Measurements from ENCODE around the gene ZBTB7C. TPM values are rescaled to one million over a fixed set of nuclear protein-coding genes. Genes with fewer than 3 reads are reported as not detected.

The ZBTB7C gene
- total and polyA plus RNA-seq, 2 of the 8 experiments (the other 6 are each of a cell fraction or from before 2014, with no cell fraction given) = 0.15 to 0.45 TPM

GRCh38 chr18:48028081-48028480 is 381.1 kb downstream of the ZBTB7C start:
- no peak overlapping the region for H3K23ac ChIP-seq (ENCODE audit: insufficient read length)
- no peak overlapping the region for H3K4me3 ChIP-seq (ENCODE audit: extremely low read depth in 1 of 4, insufficient read depth in 2 of 4, low read depth in 3 of 4, low read length in 4 of 4)
- no peak overlapping the region for H2AK5ac ChIP-seq (ENCODE audit: low read depth, low read length)
- no peak overlapping the region for H3K56ac ChIP-seq (replicated peaks; ENCODE audit: insufficient read length, low read depth, low read length)
- ChIA-PET CTCF (ENCODE audit: partially characterized antibody) (interaction anchor here (0.8 to 10.6 kb wide), 15 partner anchors 10 to 418 kb away, joined by 3 to 72 read pairs (median 4); no protein-coding TSS in a partner anchor), POLR2A (ENCODE audit: partially characterized antibody) (interaction anchor here (0.6 kb wide), 1 partner anchor 39 kb away, joined by 3 read pairs; no protein-coding TSS in a partner anchor)
- no peak overlapping the region for H3K4ac ChIP-seq (replicated peaks; ENCODE audit: insufficient read length, low read depth, low read length)
- no peak overlapping the region for H3K27ac ChIP-seq (ENCODE audit: low read depth, low read length)
- no peak overlapping the region for H4K91ac ChIP-seq (replicated peaks; ENCODE audit: insufficient read length, low read length)
- no peak overlapping the region for H2BK15ac ChIP-seq (ENCODE audit: low read length)
- no peak overlapping the region for H3K4me2 ChIP-seq (ENCODE audit: insufficient read depth in 1 of 2, low read depth in 2 of 2, low read length in 2 of 2)
- H3K4me1 ChIP-seq (replicated peaks in 1 of 4; ENCODE audit: control insufficient read depth in 3 of 4, insufficient read depth in 4 of 4, low read length in 3 of 4) = peaks cover 0 to 2% (median under 1%) of the 10 kb centered on the region in 4 experiments; a peak in 2 of 7 replicates
- H2BK12ac ChIP-seq (ENCODE audit: low read depth, low read length) = no peak overlapping the region
- no peaks in the 10 kb centered on the region for H3K36me3 ChIP-seq (ENCODE audit: control insufficient read depth in 2 of 4, insufficient read depth in 4 of 4, low read length in 3 of 4)
- 79% methylated on average over 6 of the region's 6 CpGs; no CpG with 5 or more reads in 1 of the 2 experiments for WGBS, 2 experiments (ENCODE audit: extremely low coverage in 1 of 2, insufficient coverage in 1 of 2, insufficient read length in 1 of 2, insufficient replicate concordance in 2 of 2, low coverage in 1 of 2, low lambda C conversion rate in 2 of 2, missing lambda C conversion rate in 1 of 2)
- no peak overlapping the region for H3K14ac ChIP-seq (ENCODE audit: insufficient read length)
- H4K20me1 ChIP-seq (replicated peaks in 1 of 2; ENCODE audit: control insufficient read depth in 1 of 2, insufficient read depth in 2 of 2, low read length in 2 of 2) = no peaks in the 10 kb centered on the region
- 0 out of 2 replicates have a peak overlapping the region, but pooled peaks have one; percentile 98 for H2AFZ ChIP-seq (ENCODE audit: low read length)
- no peak overlapping the region for H3K9ac ChIP-seq (replicated peaks in 1 of 4; ENCODE audit: extremely low read depth in 1 of 4, low read depth in 3 of 4, low read length in 3 of 4)
- no peak overlapping the region for H4K5ac ChIP-seq (ENCODE audit: insufficient read length, low read depth, low read length)
- no peaks in the 10 kb centered on the region for H3K9me3 ChIP-seq (ENCODE audit: insufficient read depth in 2 of 2, low read depth in 1 of 2, low read length in 1 of 2)
- no peaks in the 10 kb centered on the region for H3K23me2 ChIP-seq (ENCODE audit: low read depth, low read length)
- H3K27me3 ChIP-seq (replicated peaks in 1 of 4; ENCODE audit: control insufficient read depth in 3 of 4, extremely low read depth in 1 of 4, insufficient read depth in 3 of 4, low read length in 3 of 4) = no peaks in the 10 kb centered on the region
- H2BK5ac ChIP-seq (ENCODE audit: low read depth, low read length) = 0 out of 2 replicates have a peak overlapping the region, but pooled peaks have one; percentile 52
- DNase-seq (ENCODE audit: low read depth in 1 of 2, low spot score in 2 of 2) = no peak
- H3K18ac ChIP-seq (ENCODE audit: extremely low read depth, low read length) = no peak overlapping the region
- H4K8ac ChIP-seq (ENCODE audit: extremely low read depth, insufficient read depth, low read length) = no peak overlapping the region; the same call in 1 of the 2 replicates
- H3K79me1 ChIP-seq (ENCODE audit: low read depth, low read length) = no peaks in the 10 kb centered on the region
- H2BK120ac ChIP-seq (replicated peaks; ENCODE audit: low read depth, low read length) = no peak overlapping the region
- no peaks in the 10 kb centered on the region for H3K79me2 ChIP-seq (ENCODE audit: control insufficient read depth in 1 of 2, insufficient read depth in 2 of 2, low read length in 2 of 2)
- no peak for FAIRE-seq
- H2BK20ac ChIP-seq (ENCODE audit: low read length) = no peak overlapping the region
- TF ChIP-seq USF2 (IDR thresholded peaks at IDR 0.05; ENCODE audit: low read length) = no peak
- TF ChIP-seq NRF1 (IDR thresholded peaks at IDR 0.05; ENCODE audit: low read depth, low read length) = no peak
- no peak for TF ChIP-seq CTBP2 (IDR thresholded peaks at IDR 0.05; ENCODE audit: borderline replicate concordance, insufficient read depth, insufficient read length, low read length)
- peak in 1 of 2 experiments; percentile 10; a peak in 1 of 4 replicates for TF ChIP-seq RAD21 (IDR thresholded peaks at IDR 0.05 in 1 of 2, conservative IDR thresholded peaks at IDR 0.05 in 1 of 2; ENCODE audit: low read depth in 2 of 2, low read length in 2 of 2)
- TF ChIP-seq POLR2A (IDR thresholded peaks at IDR 0.05; ENCODE audit: control extremely low read depth in 1 of 2, low read depth in 2 of 2, low read length in 2 of 2) = no peak
- TF ChIP-seq GABPA (IDR thresholded peaks at IDR 0.05; ENCODE audit: borderline replicate concordance, insufficient read depth, low read length) = no peak
- TF ChIP-seq RFX5 (IDR thresholded peaks at IDR 0.05; ENCODE audit: borderline replicate concordance, low read depth, low read length) = no peak
- no peak for TF ChIP-seq SIN3A (conservative IDR thresholded peaks at IDR 0.05 in 1 of 2, IDR thresholded peaks at IDR 0.05 in 1 of 2; ENCODE audit: low read depth in 1 of 2, low read length in 2 of 2)
- TF ChIP-seq TCF12 (IDR thresholded peaks at IDR 0.05; ENCODE audit: low read depth, low read length) = no peak
- TF ChIP-seq CHD2 (IDR thresholded peaks at IDR 0.05; ENCODE audit: low read length) = no peak
